ENCODE data around the gene FADS2.

Gene FADS2

GRCh38 chr11:61791737-61792309 lies 36.3 kb upstream of the FADS2 start:
- peak overlapping the region; percentile 100 for H3K4me3 ChIP-seq (ENCODE audit: low read length)
- peak; percentile 85 for DNase-seq (ENCODE audit: low read depth)
- peak; percentile 7; the same call in 1 of the 2 replicates for TF ChIP-seq CTCF (conservative IDR thresholded peaks at IDR 0.05; ENCODE audit: low read length)

- no peak for TF ChIP-seq CTCF (conservative IDR thresholded peaks at IDR 0.05; ENCODE audit: low read length)
- peak; percentile 93 for DNase-seq (ENCODE audit: low read depth)
- H3K4me3 ChIP-seq (ENCODE audit: low read length), result peak within 1 kb of the TSS; percentile 100
Measured at GRCh38 chr11:61792310-61793082, 35.6 kb upstream of the FADS2 start, which contains the start of the genes FEN1 and TMEM258. Gene FEN1 (plus strand): TSS chr11:61792911. CDS start chr11:61795362, 2,451 bp downstream. Gene TMEM258 (minus strand): TSS chr11:61792599. CDS start chr11:61792558, 41 bp downstream.

DNA sequence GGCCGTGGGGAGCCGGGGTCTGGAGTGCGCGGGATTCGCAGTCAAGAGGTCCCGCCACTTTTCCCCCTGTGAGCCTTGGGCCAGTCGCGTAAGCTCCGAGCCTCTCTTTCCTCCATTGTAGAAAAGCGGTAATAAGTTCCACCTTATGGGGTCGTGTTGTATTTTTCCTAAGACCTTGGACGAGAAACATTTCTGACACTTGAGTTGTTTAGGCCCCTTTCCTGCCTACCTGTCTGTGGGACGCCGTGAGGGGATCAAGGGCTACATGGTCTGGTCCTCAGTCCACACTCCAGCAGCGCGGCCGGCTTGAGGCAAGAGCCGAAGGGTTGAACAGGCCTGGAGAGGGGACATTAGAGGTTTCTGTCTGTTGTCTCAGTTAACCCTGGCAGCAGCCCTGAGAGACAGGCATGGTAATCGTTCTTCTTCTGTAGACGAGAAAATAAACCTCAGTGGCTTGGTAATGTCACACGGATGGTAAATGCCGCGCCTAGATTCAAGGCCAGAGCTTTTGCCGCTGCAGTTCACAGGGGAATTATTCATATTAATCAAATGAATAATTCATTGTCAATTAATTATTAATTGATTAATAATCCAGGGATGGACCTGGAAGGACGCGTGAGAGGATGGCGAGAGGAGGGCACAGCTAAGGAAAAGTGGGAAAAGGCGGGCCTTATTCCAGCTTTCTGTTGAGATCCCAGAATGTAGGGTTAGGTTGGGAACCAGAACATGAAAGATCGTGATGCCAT lies 34.8 kb upstream of the FADS2 start:
- no peak for TF ChIP-seq CTCF (conservative IDR thresholded peaks at IDR 0.05; ENCODE audit: low read length)
- DNase-seq (ENCODE audit: low read depth), result no peak
- H3K4me3 ChIP-seq (ENCODE audit: low read length), result peak overlapping the region; percentile 100

DNA sequence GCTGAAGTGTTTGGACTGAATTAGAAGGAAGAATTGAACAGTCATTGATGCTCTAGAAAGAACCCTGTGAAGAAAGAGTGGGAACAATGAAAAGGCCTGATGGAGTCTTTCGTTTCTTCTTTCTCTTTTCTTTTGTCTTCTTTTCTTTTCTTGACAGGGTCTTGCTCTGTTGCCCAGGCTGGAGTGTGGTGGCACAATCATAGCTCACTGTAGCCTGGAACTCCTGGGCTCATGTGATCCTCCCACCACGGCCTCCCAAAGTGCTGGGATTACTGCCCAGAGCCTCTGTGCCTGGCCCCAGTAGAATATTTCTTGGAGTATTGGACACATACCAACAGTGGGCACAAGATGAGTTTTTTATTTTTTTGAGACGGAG lies 34.3 kb upstream of the FADS2 start:
- TF ChIP-seq CTCF (conservative IDR thresholded peaks at IDR 0.05; ENCODE audit: low read length), result no peak
- DNase-seq (ENCODE audit: low read depth), result no peak
- H3K4me3 ChIP-seq (ENCODE audit: low read length), result peak overlapping the region; percentile 100

GRCh38 chr11:61794579-61794978 lies 33.5 kb upstream of the FADS2 start:
- TF ChIP-seq CTCF (conservative IDR thresholded peaks at IDR 0.05; ENCODE audit: low read length), result no peak
- no peak for DNase-seq (ENCODE audit: low read depth)
- H3K4me3 ChIP-seq (ENCODE audit: low read length), result no peak overlapping the region

- TF ChIP-seq CTCF (conservative IDR thresholded peaks at IDR 0.05; ENCODE audit: low read length), result no peak
- no peak overlapping the region for H3K4me3 ChIP-seq (ENCODE audit: low read length)
- DNase-seq (ENCODE audit: low read depth), result no peak
Measured at GRCh38 chr11:61795459-61795858, 32.6 kb upstream of the FADS2 start.
